Stromal cell of bone marrow (primary cell): ENCODE measurements around the gene CA10.

Experiments
- DNase-seq: peaks from one replicate; pipeline ENCODE4 v3.0.0-alpha.2; 2012; ENCODE audit warnings: low read depth

Gene CA10

GRCh38 chr17:52047086-52047485 lies 111.4 kb downstream of the CA10 start:
- no peak for DNase-seq

- DNase-seq, result no peak
These were observed 117.3 kb downstream of the CA10 start for GRCh38 chr17:52041123-52041617.

GRCh38 chr17:52036416-52036815 lies 122.1 kb downstream of the CA10 start:
- no peak for DNase-seq

- no peak for DNase-seq
These were observed 123.1 kb downstream of the CA10 start for GRCh38 chr17:52035336-52035915.

GRCh38 chr17:52032454-52032853 lies 126.1 kb downstream of the CA10 start:
- DNase-seq, result no peak

- no peak for DNase-seq
These were observed 128.5 kb downstream of the CA10 start for GRCh38 chr17:52030052-52030451.

GRCh38 chr17:52027620-52028295 lies 130.8 kb downstream of the CA10 start:
- DNase-seq, result peak; percentile 50

GRCh38 chr17:52027081-52027480 lies 131.4 kb downstream of the CA10 start:
- no peak for DNase-seq

GRCh38 chr17:52026075-52026474 lies 132.4 kb downstream of the CA10 start:
- DNase-seq, result no peak

- DNase-seq, result peak; percentile 20
These were observed 133.3 kb downstream of the CA10 start for GRCh38 chr17:52025236-52025635.

- DNase-seq, result no peak
These were observed 134.1 kb downstream of the CA10 start for GRCh38 chr17:52024300-52024870.

GRCh38 chr17:52011064-52011463 lies 147.4 kb downstream of the CA10 start:
- DNase-seq, result no peak

- no peak for DNase-seq
These were observed 158.9 kb downstream of the CA10 start for GRCh38 chr17:51999654-52000053.

- no peak for DNase-seq
These were observed 160.8 kb downstream of the CA10 start for GRCh38 chr17:51997723-51998122.

- no peak for DNase-seq
These were observed 162.6 kb downstream of the CA10 start for GRCh38 chr17:51995797-51996403.

- DNase-seq, result no peak
These were observed 165.6 kb downstream of the CA10 start for GRCh38 chr17:51992864-51993416.

- DNase-seq, result no peak
These were observed 187.4 kb downstream of the CA10 start for GRCh38 chr17:51971121-51971520.

- no peak for DNase-seq
These were observed 196.8 kb downstream of the CA10 start for GRCh38 chr17:51961689-51962088.

- no peak for DNase-seq
These were observed 200.7 kb downstream of the CA10 start for GRCh38 chr17:51957786-51958185.

- no peak for DNase-seq
These were observed 203.3 kb downstream of the CA10 start for GRCh38 chr17:51955245-51955644.

- no peak for DNase-seq
These were observed 204.2 kb downstream of the CA10 start for GRCh38 chr17:51954232-51954765.

- no peak for DNase-seq
These were observed 206.8 kb downstream of the CA10 start for GRCh38 chr17:51951741-51952140.
